Stomach (tissue), 9 donors: ENCODE data around the gene PTCHD4. TPM values are rescaled to one million over a fixed set of nuclear protein-coding genes. Genes with fewer than 3 reads are reported as not detected.

ENCODE experiments used
- DNase-seq, 2 donors: peaks; one replicate each; pipeline versions ENCODE4 v3.0.0 to v3.0.0-alpha.2; 2013 to 2019
- H3K27ac ChIP-seq, 5 donors: fragments of 200-600 bp in 4 of 5; sonication (generic) in 4 of 5; one replicate each; pipeline ENCODE4 v1.5.1; 2013 to 2019; ENCODE audit warnings: mild to moderate bottlenecking in 1 of 5, moderate library complexity in 1 of 5
- H3K27me3 ChIP-seq, 3 donors: fragments of 200-600 bp; sonication (generic); one replicate each; pipeline ENCODE4 v1.5.1; 2017 to 2019; ENCODE audit warnings: mixed run types in 1 of 3
- H3K36me3 ChIP-seq, 4 donors: fragments of 200-600 bp; sonication (generic); 1 replicate in 3 of 4; 2 replicates in 1 of 4; pipeline ENCODE4 v1.5.1; 2016 to 2019
- H3K4me1 ChIP-seq, 4 donors: fragments of 200-600 bp; sonication (generic); one replicate each; pipeline ENCODE4 v1.5.1; 2016 to 2019
- H3K4me3 ChIP-seq, 4 donors: fragments of 200-600 bp; sonication (generic) in 3 of 4; one replicate each; pipeline ENCODE4 v1.5.1; 2016 to 2019; ENCODE audit warnings: mild to moderate bottlenecking in 1 of 4
- H3K9me3 ChIP-seq, 4 donors: fragments of 200-600 bp; sonication (generic); one replicate each; pipeline ENCODE4 v1.5.1; 2016 to 2019
- CTCF ChIP-seq, 7 experiments: fragments of 450-650 bp in 4 of 7; fragments of 200-600 bp in 3 of 7; sonication (generic) in 3 of 7; IDR thresholded peaks; one replicate each; pipeline ENCODE4 v1.5.1; 2016 to 2019; ENCODE audit warnings: antibody characterized with exemption in 7 of 7, control low read depth in 2 of 7, mild to moderate bottlenecking in 1 of 7
- EP300 ChIP-seq: sonication (generic); formaldehyde crosslinking; IDR thresholded peaks from one replicate; pipeline ENCODE4 v1.6.1; 2017; ENCODE audit warnings: antibody characterized with exemption
- POLR2A ChIP-seq, 4 donors: fragments of 450-650 bp; IDR thresholded peaks; one replicate each; pipeline ENCODE4 v1.6.1; 2016; ENCODE audit warnings: antibody characterized with exemption in 4 of 4, control low read depth in 2 of 4, mild to moderate bottlenecking in 1 of 4, moderate library complexity in 1 of 4
- POLR2AphosphoS5 ChIP-seq, 3 donors: sonication (generic); formaldehyde crosslinking; IDR thresholded peaks; one replicate each; pipeline ENCODE4 v1.6.1; 2016; ENCODE audit warnings: antibody characterized with exemption in 3 of 3
- whole genome bisulfite sequencing, 5 donors: extraction: QIAGEN DNeasy Blood & Tissue Kit in 3 of 5; methylation state at CpG; one replicate each; pipeline versions ENCODE4 v1.1.5 to v1.1.7; 2013 to 2018; 5-methylcytosine and 5-hydroxymethylcytosine counted together
- intact Hi-C: fragments of 100-400 bp; cut with DNase I; formaldehyde crosslinking; loops from one replicate; pipeline ENCODE4 v1.15.1; 2023; ENCODE audit warnings: low total_unique reads
- polyA plus RNA-seq, 3 donors: library from polyadenylated mRNA; stranded (reverse); fragments of 200-250 nt; gene quantifications; one replicate each; pipeline ENCODE4 v1.2.3, GENCODE V29; 2013
- total RNA-seq, 5 donors: library from RNA; depleted of rRNA; stranded (reverse); fragments of >200 nt; gene quantifications; one replicate each; pipeline versions ENCODE4 v1.1.0 to v1.2.3, GENCODE V29; 2014 to 2016
- donor health status: healthy with polysubstance abuse.
- donor health status: Bipolar disorder and iron deficiency.
- donor health status: healthy.

PTCHD4 gene
- total and polyA plus RNA-seq, 8 donors = 0.08 to 0.29 (median 0.15) TPM; not detected in 3

- TF ChIP-seq POLR2A (IDR thresholded peaks at IDR 0.05) (no peak), POLR2AphosphoS5 (IDR thresholded peaks at IDR 0.05) (no peak), CTCF (IDR thresholded peaks at IDR 0.05) (no peak), EP300 (no peak)
- no peak overlapping the region for H3K27ac ChIP-seq
- intact Hi-C loops = no loop called here
- peaks cover 0 to 10% (median 0%) of the 10 kb centered on the region in 3 donors for H3K27me3 ChIP-seq
- no peak overlapping the region for H3K4me3 ChIP-seq
- H3K4me1 ChIP-seq = no peaks in the 10 kb centered on the region
- H3K36me3 ChIP-seq = no peaks in the 10 kb centered on the region
- H3K9me3 ChIP-seq = no peaks in the 10 kb centered on the region
- no peak for DNase-seq
Measured at GRCh38 chr6:48075181-48075580, 35.8 kb downstream of the PTCHD4 start.

- Histone ChIP-seq H3K4me1 (peaks cover 0 to 4% (median 2%) of the 10 kb centered on the region in 4 donors), H3K4me3 (no peak overlapping the region), H3K9me3 (no peaks in the 10 kb centered on the region), H3K36me3 (no peaks in the 10 kb centered on the region), H3K27me3 (peaks cover 0 to 20% (median 4%) of the 10 kb centered on the region in 3 donors), H3K27ac (no peak overlapping the region)
- DNase-seq = peak in 1 of 2 donors; percentile 34
- intact Hi-C loops = no loop called here
- TF ChIP-seq POLR2AphosphoS5 (IDR thresholded peaks at IDR 0.05) (no peak), EP300 (no peak), CTCF (IDR thresholded peaks at IDR 0.05) (no peak), POLR2A (IDR thresholded peaks at IDR 0.05) (no peak)
- WGBS, 5 donors = 67 to 77% (median 76%) methylated on average over 8 of the region's 8 CpGs
Measured at GRCh38 chr6:48073976-48074767, 36.8 kb downstream of the PTCHD4 start.

GRCh38 chr6:48071833-48072232 is 39.2 kb downstream of the PTCHD4 start:
- peaks cover 0 to 39% (median 24%) of the 10 kb centered on the region in 3 donors for H3K27me3 ChIP-seq
- DNase-seq = no peak
- no peak overlapping the region for H3K27ac ChIP-seq
- H3K9me3 ChIP-seq = no peaks in the 10 kb centered on the region
- H3K36me3 ChIP-seq = no peaks in the 10 kb centered on the region
- 52 to 72% (median 62%) methylated on average over 3 of the region's 3 CpGs for WGBS, 5 donors
- H3K4me1 ChIP-seq = peaks cover 5 to 17% (median 12%) of the 10 kb centered on the region in 4 donors
- TF ChIP-seq POLR2AphosphoS5 (IDR thresholded peaks at IDR 0.05) = no peak
- no peak for TF ChIP-seq CTCF (IDR thresholded peaks at IDR 0.05)
- no peak for TF ChIP-seq EP300
- no peak for TF ChIP-seq POLR2A (IDR thresholded peaks at IDR 0.05)
- no peak overlapping the region for H3K4me3 ChIP-seq
- intact Hi-C loops = no loop called here

- DNase-seq = peak in 1 of 2 donors; percentile 38
- WGBS, 5 donors = 28 to 44% (median 36%) methylated on average over 11 of the region's 11 CpGs
- H3K27me3 ChIP-seq = peaks cover 0 to 39% (median 24%) of the 10 kb centered on the region in 3 donors
- H3K36me3 ChIP-seq = no peaks in the 10 kb centered on the region
- peak overlapping the region in 3 of 4 donors; percentile 30 to 36 (median 35) for H3K4me3 ChIP-seq
- no peaks in the 10 kb centered on the region for H3K9me3 ChIP-seq
- TF ChIP-seq EP300 (no peak), CTCF (IDR thresholded peaks at IDR 0.05) (no peak), POLR2A (IDR thresholded peaks at IDR 0.05) (no peak), POLR2AphosphoS5 (IDR thresholded peaks at IDR 0.05) (no peak)
- intact Hi-C loops = no loop called here
- H3K27ac ChIP-seq = no peak overlapping the region
- peaks cover 5 to 17% (median 12%) of the 10 kb centered on the region in 4 donors for H3K4me1 ChIP-seq
Measured at GRCh38 chr6:48069280-48069679, 41.7 kb downstream of the PTCHD4 start.
